Cardiac fibroblast (primary cell): ENCODE data around the gene RPP30.
"Not testable (repeated sequence)": the region's sequence is repeated elsewhere in the genome, so short reads cannot be mapped to it uniquely, and the experiment has no call there.

Experiments used
- DNase-seq, 2 donors: peaks; one replicate each; pipeline versions ENCODE4 v3.0.0 to v3.0.0-alpha.2; 2010; ENCODE audit warnings: low read depth in 2 of 2
- H3K4me3 ChIP-seq, 2 donors: replicated peaks in 1 of 2; 1 replicate in 1 of 2; 2 replicates in 1 of 2; pipeline ENCODE4 v1.5.1; 2011; ENCODE audit warnings: low read depth in 2 of 2, low read length in 2 of 2, mild to moderate bottlenecking in 2 of 2, moderate library complexity in 1 of 2
- CTCF ChIP-seq: IDR thresholded peaks from one replicate; pipeline ENCODE4 v1.5.1; 2011; ENCODE audit warnings: low read depth, mild to moderate bottlenecking, low read length, inconsistent platforms

Gene RPP30

GRCh38 chr10:90866050-90866598 lies 5.7 kb upstream of the RPP30 start:
- DNase-seq: no peak
- no peak for TF ChIP-seq CTCF
- no peak overlapping the region for H3K4me3 ChIP-seq

DNA sequence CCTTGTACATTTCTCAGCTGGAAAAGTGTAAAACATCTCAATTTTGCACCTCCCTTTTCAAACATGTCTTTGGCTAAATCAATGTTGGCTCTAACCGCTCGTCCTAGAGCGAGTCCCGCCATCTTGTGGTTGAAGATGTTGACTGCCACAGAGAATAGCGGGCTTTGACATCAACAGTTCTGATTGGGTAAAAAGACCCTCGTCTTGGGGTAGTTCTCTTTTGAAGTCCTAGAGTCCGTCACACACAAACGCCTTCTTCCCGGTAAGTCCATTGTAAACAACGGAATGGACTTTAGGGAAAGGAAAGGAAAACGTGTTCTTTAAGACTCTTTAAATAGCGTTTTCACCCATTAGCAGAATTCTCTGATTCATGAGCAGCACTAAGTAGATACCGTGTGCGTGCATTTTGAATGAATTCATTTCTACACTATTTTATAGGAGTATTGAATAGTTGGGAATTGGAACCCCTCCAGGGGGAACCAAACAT lies 452 bp upstream of the RPP30 start:
- TF ChIP-seq CTCF: peak; percentile 56
- peak overlapping the region; percentile 79 to 86 for H3K4me3 ChIP-seq
- peak; percentile 86 to 87 for DNase-seq

DNA sequence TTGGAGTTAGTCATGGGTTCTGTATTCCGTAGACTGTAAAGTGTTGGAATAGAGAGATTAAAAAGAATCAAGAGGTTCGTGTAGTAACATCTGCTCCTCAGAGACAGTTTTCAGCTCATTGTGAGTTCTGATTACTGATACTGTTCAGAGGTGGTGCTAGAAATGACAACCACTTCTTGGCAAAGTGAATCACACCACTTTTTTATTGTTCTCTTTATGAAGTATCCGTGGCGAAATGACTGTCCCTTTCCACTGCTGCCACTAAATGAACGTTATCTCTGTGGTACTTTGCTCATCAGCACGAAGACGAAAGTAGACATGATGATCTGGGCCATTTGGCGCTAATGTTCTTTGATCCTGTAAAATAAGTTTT lies 860 bp downstream of the RPP30 start:
- H3K4me3 ChIP-seq: peak overlapping the region; percentile 79 to 86
- no peak for DNase-seq

DNA sequence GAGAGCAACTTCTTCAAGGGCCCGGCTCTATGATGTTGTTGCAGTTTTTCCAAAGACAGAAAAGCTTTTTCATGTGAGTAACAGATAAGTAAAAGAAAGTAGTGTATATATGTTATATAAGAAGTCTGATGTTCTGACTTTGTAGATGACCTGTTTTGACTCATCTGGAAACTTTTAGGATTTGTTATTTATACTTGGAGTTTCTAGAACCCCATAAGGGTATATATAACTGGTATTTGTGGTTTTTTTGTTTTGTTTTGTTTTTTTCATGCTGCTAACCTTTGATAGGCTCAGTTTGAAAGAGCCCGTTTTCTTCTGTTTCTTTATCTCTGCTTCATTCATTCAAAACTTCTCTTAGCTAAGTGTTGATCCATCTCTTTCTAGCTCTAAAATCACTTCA lies 7.3 kb downstream of the RPP30 start:
- TF ChIP-seq CTCF: no peak

More for the DNA sequence above, 860 bp downstream of the RPP30 start:
- TF ChIP-seq CTCF: no peak

DNA sequence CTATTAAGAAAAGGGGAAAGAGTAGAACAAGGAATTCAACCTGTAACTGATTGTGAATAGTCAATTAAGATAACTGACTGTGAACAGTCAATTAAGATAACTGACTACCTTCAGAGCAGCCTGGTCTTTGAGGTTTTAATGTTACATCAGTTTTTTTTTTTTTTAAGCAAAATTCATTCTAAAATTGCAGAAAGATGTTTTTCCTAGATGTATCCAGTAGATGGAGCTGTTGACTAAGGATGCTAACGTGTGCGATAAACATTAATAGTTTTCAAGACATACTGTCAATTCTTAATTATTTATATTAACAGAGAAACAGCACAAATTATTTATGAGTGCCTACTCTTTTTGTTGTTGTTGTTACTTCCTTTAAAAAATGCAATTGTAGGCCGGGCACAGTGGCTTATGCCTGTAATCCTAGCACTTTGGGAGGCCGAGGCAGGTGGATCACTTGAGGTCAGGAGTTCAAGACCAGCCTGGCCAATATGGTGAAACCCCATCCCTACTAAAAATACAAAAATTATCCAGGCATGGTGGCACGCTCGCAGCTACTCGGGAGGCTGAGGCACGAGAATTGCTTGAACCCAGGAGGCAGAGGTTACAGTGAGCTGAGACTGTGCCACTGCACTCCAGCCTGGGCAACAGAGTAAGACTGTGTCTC lies 8.4 kb downstream of the RPP30 start:
- TF ChIP-seq CTCF: peak; percentile 56

More for the DNA sequence above, 7.3 kb downstream of the RPP30 start:
- no peak for DNase-seq
- H3K4me3 ChIP-seq: no peak overlapping the region

DNA sequence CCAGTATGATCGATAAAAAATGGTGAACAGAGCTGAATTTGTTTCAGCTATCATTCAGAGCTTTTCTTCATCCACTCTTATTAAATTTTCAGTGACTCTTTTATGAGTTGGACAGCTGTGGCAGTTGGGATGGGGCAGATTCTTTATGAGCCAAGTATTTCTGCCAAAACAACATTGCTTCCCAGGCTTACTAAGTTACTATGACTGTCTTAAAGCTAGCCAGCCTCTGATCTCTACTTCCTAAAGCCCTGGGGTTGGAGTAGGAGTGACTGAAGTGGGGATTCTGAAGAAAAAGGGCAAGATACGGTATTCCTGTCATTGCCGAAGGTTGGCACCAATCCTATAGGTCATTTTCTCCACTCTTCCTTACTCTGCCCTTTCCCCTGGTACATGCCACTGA lies 12.7 kb downstream of the RPP30 start:
- TF ChIP-seq CTCF: no peak
- no peak overlapping the region for H3K4me3 ChIP-seq
- DNase-seq: peak; percentile 50 to 52

More for the DNA sequence above, 8.4 kb downstream of the RPP30 start:
- peak; percentile 65 to 70 for DNase-seq
- not testable (repeated sequence) for H3K4me3 ChIP-seq
